ENCODE data around the gene PSD4. TPM values are rescaled to one million over a fixed set of nuclear protein-coding genes. Genes with fewer than 3 reads are reported as not detected.

Gene PSD4
- total RNA-seq, 1 donor from 2014 or later = 39.0 TPM

DNA sequence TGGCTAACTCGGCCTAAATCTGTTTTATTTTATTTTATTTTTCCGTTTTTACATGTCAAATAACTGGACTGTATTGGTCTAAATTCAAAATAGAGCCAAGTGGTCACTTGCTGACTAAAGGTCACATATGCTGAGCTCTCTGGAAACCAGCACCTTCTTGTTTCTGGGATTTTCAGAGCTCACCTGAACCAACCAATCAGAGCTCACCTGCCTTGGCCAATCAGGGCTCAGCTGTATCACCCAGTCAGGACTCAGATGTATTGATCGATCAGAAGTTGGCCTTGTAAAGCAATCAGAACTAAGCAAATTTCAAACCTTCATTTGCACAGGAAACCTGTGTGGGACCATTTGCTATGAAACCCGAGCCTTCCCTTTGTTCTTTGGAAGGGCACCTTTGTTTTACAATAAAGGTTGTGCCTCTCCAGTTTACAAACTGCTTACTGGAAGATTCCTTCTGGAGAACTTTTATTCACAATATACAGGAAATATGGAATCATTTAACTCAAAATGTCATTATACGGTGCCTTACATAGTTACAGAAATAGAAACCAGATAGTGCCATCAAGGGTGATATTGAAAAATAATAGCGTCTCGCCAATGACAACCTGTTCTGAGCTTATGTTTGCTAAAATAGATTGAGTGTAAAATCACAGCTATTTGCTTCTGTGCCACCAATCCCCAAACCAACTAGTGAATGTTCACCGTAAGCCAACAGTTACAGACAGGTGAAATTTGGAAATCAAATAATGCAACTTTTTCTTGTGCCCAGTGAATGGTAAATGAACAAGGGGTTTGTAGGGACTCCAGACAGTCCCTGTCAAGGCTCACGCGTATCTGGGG is 17.3 kb upstream of the PSD4 start:
- no peak overlapping the region for H3K27ac ChIP-seq
- intact Hi-C loops (cut with DNase I) = no loop called here

DNA sequence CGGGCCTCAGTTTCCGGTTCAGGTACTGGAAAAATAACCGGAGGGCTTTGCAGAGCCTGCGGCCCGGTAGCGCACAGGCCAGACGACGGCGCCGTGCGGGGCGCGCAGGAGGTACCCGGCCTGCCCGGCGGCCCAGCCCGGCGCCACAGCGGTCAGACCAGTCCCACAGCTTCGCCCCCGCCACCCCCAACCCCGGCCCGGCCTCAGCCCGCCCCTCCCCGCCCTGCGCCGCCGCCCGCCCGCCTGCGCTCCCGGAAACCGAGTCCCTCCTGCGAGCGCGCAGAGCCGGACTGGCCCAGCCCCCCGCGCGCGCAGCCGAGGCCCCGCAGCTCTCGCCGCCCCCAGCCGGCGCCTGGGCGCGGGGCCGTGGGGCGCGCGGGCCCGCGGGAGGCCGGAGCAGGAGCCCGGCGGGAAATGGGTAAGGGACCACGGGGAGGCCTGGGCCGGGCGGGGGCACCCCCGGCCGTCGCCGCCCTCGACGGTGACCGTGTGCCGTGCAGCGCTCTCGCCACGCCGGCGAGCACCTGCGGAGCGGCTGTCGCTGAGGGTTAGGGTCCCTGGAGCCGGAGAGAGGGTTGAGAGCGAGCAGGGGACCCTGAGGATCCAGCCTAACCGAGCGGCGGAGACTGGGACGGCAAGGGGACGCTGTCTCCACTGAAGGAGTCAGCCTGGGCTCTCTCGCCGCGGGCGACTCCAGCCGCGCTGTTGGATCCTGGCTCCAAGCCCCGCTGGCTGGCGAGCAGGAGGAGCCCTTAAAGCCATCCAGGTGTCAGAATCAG is 16.5 kb upstream of the PSD4 start:
- TF ChIP-seq POLR2AphosphoS5 (IDR thresholded peaks at IDR 0.05; ENCODE audit: insufficient read depth in 1 of 2, low read depth in 1 of 2) (no peak), POLR2A (IDR thresholded peaks at IDR 0.05) (no peak)
- TF ChIP-seq, protein P1, sequence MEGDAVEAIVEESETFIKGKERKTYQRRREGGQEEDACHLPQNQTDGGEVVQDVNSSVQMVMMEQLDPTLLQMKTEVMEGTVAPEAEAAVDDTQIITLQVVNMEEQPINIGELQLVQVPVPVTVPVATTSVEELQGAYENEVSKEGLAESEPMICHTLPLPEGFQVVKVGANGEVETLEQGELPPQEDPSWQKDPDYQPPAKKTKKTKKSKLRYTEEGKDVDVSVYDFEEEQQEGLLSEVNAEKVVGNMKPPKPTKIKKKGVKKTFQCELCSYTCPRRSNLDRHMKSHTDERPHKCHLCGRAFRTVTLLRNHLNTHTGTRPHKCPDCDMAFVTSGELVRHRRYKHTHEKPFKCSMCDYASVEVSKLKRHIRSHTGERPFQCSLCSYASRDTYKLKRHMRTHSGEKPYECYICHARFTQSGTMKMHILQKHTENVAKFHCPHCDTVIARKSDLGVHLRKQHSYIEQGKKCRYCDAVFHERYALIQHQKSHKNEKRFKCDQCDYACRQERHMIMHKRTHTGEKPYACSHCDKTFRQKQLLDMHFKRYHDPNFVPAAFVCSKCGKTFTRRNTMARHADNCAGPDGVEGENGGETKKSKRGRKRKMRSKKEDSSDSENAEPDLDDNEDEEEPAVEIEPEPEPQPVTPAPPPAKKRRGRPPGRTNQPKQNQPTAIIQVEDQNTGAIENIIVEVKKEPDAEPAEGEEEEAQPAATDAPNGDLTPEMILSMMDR (IDR thresholded peaks at IDR 0.05) = no peak
- peak overlapping the region; percentile 53 for H3K27ac ChIP-seq
- H3K27me3 ChIP-seq = no peaks in the 10 kb centered on the region
- H3K36me3 ChIP-seq = no peaks in the 10 kb centered on the region
- DNase-seq (ENCODE audit: extremely low spot score in 2 of 2) = peak in 1 of 2 donors; percentile 13
- H3K4me3 ChIP-seq = peak overlapping the region; percentile 37 to 46
- intact Hi-C loops (cut with DNase I) = no loop called here
- H3K9me3 ChIP-seq = no peaks in the 10 kb centered on the region
- no peaks in the 10 kb centered on the region for H3K4me1 ChIP-seq

More for the DNA sequence above, 17.3 kb upstream of the PSD4 start:
- no peaks in the 10 kb centered on the region for H3K4me1 ChIP-seq
- TF ChIP-seq POLR2A (IDR thresholded peaks at IDR 0.05) (no peak), POLR2AphosphoS5 (IDR thresholded peaks at IDR 0.05; ENCODE audit: insufficient read depth in 1 of 2, low read depth in 1 of 2) (no peak)
- TF ChIP-seq, protein P1 (IDR thresholded peaks at IDR 0.05) = no peak
- no peaks in the 10 kb centered on the region for H3K27me3 ChIP-seq
- H3K9me3 ChIP-seq = no peaks in the 10 kb centered on the region
- no peaks in the 10 kb centered on the region for H3K36me3 ChIP-seq
- peak in 1 of 2 donors; percentile 10 for DNase-seq (ENCODE audit: extremely low spot score in 2 of 2)
- H3K4me3 ChIP-seq = peak overlapping the region in 1 of 2 donors; percentile 46

DNA sequence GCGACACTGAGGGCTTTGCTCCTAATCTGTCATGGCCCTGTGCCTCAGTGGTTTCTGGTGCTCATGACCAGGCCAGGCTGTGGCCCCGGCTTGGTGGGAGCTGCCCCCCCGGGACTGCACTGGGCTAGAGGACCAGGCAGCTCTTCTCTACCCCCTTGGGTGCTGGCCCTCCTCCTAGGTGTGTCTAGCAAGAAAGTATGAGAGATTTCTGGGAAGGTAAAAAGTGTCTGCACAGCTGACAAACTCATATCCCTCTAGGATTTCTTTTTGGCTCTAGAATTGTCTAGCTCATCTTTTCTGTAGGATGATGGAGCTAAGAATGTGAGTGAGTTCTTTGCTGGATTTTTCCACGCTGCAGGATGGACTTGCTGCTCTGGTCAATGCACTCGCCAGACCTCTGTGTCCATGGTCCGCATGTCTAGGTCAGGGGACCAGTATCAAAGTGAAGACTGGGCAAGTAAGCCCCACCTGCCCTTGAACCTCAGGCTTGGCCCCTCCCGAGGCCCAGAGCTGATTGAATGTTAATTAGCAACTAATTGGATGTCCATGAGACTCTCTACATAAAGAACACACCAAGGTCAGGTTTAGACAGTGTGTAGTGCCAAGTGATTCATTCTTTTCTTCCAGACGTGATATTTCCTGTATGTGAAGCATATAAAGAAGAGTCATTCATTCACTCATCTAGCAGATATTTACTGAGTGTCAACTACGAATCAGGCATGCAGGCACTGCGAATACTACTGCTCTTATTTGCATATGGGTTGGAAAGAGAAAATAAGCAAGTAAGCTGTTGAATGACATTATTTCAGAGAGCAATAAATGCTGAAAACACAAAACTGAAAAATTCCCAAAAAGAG is 15.6 kb upstream of the PSD4 start:
- Histone ChIP-seq H3K4me1 (no peaks in the 10 kb centered on the region), H3K9me3 (no peaks in the 10 kb centered on the region), H3K36me3 (no peaks in the 10 kb centered on the region), H3K4me3 (peak overlapping the region; percentile 37 to 46), H3K27ac (peak overlapping the region; percentile 53), H3K27me3 (no peaks in the 10 kb centered on the region)
- intact Hi-C loops (cut with DNase I) = no loop called here
- DNase-seq (ENCODE audit: extremely low spot score in 2 of 2) = peak in 1 of 2 donors; percentile 75
- TF ChIP-seq POLR2A (IDR thresholded peaks at IDR 0.05) (no peak), POLR2AphosphoS5 (IDR thresholded peaks at IDR 0.05; ENCODE audit: insufficient read depth in 1 of 2, low read depth in 1 of 2) (peak in 1 of 2 donors; percentile 44)
- TF ChIP-seq, protein P1 (IDR thresholded peaks at IDR 0.05) = no peak

DNA sequence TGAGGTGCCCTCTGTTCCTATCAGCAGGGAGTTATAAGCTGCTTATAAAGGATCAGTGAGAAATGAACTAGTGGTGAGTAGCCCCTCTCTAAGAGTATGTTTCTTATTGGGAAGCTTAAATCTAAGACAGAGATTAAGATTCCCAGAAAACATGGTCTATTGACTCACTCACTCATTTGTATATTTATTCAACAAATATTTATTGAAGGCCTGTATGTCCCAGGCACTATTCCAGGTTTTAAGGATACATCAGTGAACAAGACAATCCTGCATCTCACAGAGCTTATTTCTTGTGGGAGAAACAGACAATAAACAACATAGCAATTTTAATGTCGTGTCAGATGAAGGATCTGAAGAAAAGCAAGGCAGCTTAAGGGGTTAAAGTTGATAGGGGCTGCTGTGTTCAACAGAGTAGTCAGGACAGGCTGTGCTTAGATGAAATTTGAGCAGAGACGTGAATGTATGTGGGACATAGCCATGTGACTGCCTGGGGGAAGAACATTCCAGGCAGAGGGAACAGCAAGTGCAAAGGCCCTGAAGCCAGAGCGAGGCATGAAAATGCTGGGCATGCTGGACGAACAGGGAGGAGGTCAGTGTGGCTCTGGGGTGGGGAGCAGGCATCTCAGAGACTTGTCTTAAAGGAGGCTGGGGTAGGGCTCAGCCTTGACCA is 14.8 kb upstream of the PSD4 start:
- H3K4me1 ChIP-seq = no peaks in the 10 kb centered on the region
- no peaks in the 10 kb centered on the region for H3K27me3 ChIP-seq
- no peak overlapping the region for H3K4me3 ChIP-seq
- peak in 1 of 2 donors; percentile 80 for DNase-seq (ENCODE audit: extremely low spot score in 2 of 2)
- H3K36me3 ChIP-seq = no peaks in the 10 kb centered on the region
- no peaks in the 10 kb centered on the region for H3K9me3 ChIP-seq
- no peak overlapping the region for H3K27ac ChIP-seq
- no peak for TF ChIP-seq POLR2AphosphoS5 (IDR thresholded peaks at IDR 0.05; ENCODE audit: insufficient read depth in 1 of 2, low read depth in 1 of 2)
- no peak for TF ChIP-seq POLR2A (IDR thresholded peaks at IDR 0.05)
- TF ChIP-seq, protein P1 (IDR thresholded peaks at IDR 0.05) = no peak
- intact Hi-C loops (cut with DNase I) = no loop called here

All from vagina (tissue), 2 donors.